Fibroblast of skin of left quadriceps (primary cell): Measurements from ENCODE around the gene TWIST2.

Source experiments
- DNase-seq, 2 experiments: peaks; one replicate each; pipeline ENCODE4 v3.0.0-alpha.2; 2013; ENCODE audit warnings: low read depth in 2 of 2

TWIST2 gene

DNA sequence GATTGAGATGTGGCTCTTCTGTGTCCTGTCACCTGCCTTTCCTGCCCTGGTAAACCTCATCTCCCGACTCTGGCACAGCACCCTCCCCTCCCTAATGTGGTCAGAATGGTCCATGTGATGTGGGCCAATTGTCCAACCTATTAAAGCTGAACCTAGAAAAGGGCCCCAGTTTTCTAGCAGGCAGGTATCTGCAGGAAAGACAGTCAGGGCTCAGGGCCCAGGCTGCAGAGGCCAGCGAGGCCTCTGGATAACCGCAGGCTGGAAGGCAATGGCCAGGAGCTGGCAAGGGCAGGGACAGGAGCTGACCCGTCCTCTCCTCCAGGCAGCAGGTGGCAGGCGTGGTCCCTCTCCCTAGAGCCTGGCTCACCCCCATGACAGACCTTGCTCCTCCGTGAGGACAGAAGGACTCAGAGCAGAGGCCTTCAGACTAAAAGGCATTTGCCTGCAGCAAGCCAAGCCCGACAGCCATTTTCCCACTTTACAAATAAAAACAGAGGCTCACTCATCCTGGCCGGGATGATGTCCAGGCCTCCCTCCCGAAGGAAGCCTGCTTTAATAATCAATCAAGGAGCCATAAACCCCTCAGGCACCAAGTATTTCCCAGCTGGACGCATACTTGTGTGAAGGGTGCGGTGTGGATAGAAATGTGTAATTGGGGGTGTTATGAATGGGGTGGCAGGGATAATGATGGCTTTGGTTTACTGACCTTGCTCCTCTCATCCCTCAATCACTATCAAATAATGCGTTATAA lies 107.1 kb downstream of the TWIST2 start:
- DNase-seq = peak; percentile 73

GRCh38 chr2:238955648-238956531 lies 108.0 kb downstream of the TWIST2 start:
- no peak for DNase-seq

DNA sequence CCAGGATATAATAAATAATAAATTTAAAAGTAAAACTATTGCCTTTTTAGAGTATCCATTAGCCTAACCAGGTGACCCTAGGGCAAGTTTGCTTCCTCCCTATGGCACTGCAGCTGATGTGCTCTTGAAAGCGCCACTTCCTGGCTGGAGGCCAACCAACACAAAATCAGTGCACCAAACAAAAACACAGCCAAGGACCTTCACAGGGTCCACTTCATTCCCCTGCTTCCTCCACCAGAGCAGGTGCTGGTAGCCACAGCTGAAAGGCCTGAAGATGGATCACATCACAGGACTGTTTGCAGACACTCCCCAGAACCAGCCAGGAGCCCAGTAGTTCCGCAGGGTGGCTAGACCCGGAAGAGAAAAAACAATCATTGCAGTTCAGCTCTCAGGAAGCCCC lies 108.8 kb downstream of the TWIST2 start:
- DNase-seq = no peak
